ENCODE data around the gene BTBD9.

BTBD9 gene

GRCh38 chr6:38170666-38171355 lies 468.9 kb downstream of the BTBD9 start:
- DNase-seq = peak in 1 of 2 experiments; percentile 55

- DNase-seq = peak; percentile 69 to 72
These were observed 469.7 kb downstream of the BTBD9 start for GRCh38 chr6:38169977-38170526.

GRCh38 chr6:38169221-38169976 lies 470.3 kb downstream of the BTBD9 start:
- DNase-seq = peak; percentile 29 to 52

GRCh38 chr6:38168699-38169098 lies 471.0 kb downstream of the BTBD9 start:
- DNase-seq = no peak

- DNase-seq = no peak
These were observed 471.6 kb downstream of the BTBD9 start for GRCh38 chr6:38168126-38168525.

GRCh38 chr6:38167598-38167997 lies 472.1 kb downstream of the BTBD9 start:
- DNase-seq = no peak

- DNase-seq = no peak
These were observed 473.1 kb downstream of the BTBD9 start for GRCh38 chr6:38166411-38167240.

GRCh38 chr6:38164671-38165108 lies 475.0 kb downstream of the BTBD9 start:
- no peak for DNase-seq

GRCh38 chr6:38164131-38164481 lies 475.6 kb downstream of the BTBD9 start:
- DNase-seq = no peak

GRCh38 chr6:38163186-38164130 lies 476.3 kb downstream of the BTBD9 start:
- no peak for DNase-seq

GRCh38 chr6:38162493-38163185 lies 477.1 kb downstream of the BTBD9 start:
- DNase-seq = no peak

GRCh38 chr6:38161754-38162492 lies 477.8 kb downstream of the BTBD9 start:
- no peak for DNase-seq

- no peak for DNase-seq
These were observed 478.4 kb downstream of the BTBD9 start for GRCh38 chr6:38161331-38161730.

GRCh38 chr6:38160831-38161230 lies 478.9 kb downstream of the BTBD9 start:
- no peak for DNase-seq

- DNase-seq = no peak
These were observed 480.1 kb downstream of the BTBD9 start for GRCh38 chr6:38159596-38159995.

GRCh38 chr6:38158762-38159350 lies 480.9 kb downstream of the BTBD9 start:
- no peak for DNase-seq

GRCh38 chr6:38157905-38158304 lies 481.8 kb downstream of the BTBD9 start:
- DNase-seq = no peak

- DNase-seq = no peak
These were observed 482.7 kb downstream of the BTBD9 start for GRCh38 chr6:38156818-38157565.

GRCh38 chr6:38155621-38156204 lies 484.0 kb downstream of the BTBD9 start:
- DNase-seq = no peak

Measured in NCI-H526 (cell line).